Neural crest cell (in vitro differentiated cells): ENCODE measurements around the gene IL3. TPM values are rescaled to one million over a fixed set of nuclear protein-coding genes. Genes with fewer than 3 reads are reported as not detected.

Experiments
- DNase-seq: peaks from one replicate; pipeline ENCODE4 v3.0.0; 2021; ENCODE audit warnings: low read depth, mixed read lengths, low spot score
- H3K27ac Mint-ChIP-seq: one replicate; pipeline ENCODE4 v1.8.0; 2021; ENCODE audit warnings: mild to moderate bottlenecking, mixed read lengths; ENCODE audit not compliant: unreplicated experiment
- H3K27me3 Mint-ChIP-seq: 2 replicates; pipeline ENCODE4 v1.8.0; 2021; ENCODE audit warnings: low read depth, mild to moderate bottlenecking, mixed read lengths
- H3K36me3 Mint-ChIP-seq: 2 replicates; pipeline ENCODE4 v1.8.0; 2021; ENCODE audit warnings: low read depth, mild to moderate bottlenecking, mixed read lengths
- H3K4me1 Mint-ChIP-seq: 2 replicates; pipeline ENCODE4 v1.8.0; 2021; ENCODE audit warnings: mixed read lengths
- H3K4me3 Mint-ChIP-seq: one replicate; pipeline ENCODE4 v1.8.0; 2021; ENCODE audit warnings: mild to moderate bottlenecking, mixed read lengths
- H3K9me3 Mint-ChIP-seq: 2 replicates; pipeline ENCODE4 v1.8.0; 2021; ENCODE audit warnings: mixed read lengths
- total RNA-seq: library from RNA; stranded (reverse); gene quantifications from 2 replicates; pipeline ENCODE4 v1.2.1, GENCODE V29; 2021
- TF ChIP-seq, protein P1 (sequence below): fragments of 200-600 bp; sonication (generic); conservative IDR thresholded peaks from 2 replicates; pipeline ENCODE4 v1.5.0; 2021; ENCODE audit warnings: antibody characterized with exemption, mild to moderate bottlenecking

IL3 gene
- total RNA-seq, 1 donor from 2014 or later, result not detected

DNA sequence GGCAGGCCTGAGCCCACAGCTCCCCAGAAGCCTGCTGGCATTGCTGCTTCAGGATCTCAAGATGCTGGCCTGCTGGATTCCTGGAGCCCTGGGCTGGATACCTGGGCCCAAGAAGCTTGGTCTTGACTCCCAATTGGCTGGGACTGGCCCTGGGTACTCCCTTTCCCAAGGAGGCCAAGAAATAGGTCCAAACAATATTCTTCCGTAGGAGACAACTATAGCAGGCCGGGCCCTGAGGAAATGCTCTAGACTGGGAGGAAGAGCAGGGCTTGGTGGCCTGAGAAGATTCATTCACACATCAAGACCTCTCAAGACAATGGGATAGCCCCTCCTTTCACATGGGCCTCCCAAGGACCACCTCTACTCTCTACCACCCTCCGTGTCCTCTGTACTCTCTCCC, 21.0 kb downstream of the IL3 start:
- no peaks in the 10 kb centered on the region for H3K9me3 Mint-ChIP-seq
- H3K4me3 Mint-ChIP-seq, result no peak overlapping the region
- no peaks in the 10 kb centered on the region for H3K27me3 Mint-ChIP-seq
- TF ChIP-seq, protein P1, sequence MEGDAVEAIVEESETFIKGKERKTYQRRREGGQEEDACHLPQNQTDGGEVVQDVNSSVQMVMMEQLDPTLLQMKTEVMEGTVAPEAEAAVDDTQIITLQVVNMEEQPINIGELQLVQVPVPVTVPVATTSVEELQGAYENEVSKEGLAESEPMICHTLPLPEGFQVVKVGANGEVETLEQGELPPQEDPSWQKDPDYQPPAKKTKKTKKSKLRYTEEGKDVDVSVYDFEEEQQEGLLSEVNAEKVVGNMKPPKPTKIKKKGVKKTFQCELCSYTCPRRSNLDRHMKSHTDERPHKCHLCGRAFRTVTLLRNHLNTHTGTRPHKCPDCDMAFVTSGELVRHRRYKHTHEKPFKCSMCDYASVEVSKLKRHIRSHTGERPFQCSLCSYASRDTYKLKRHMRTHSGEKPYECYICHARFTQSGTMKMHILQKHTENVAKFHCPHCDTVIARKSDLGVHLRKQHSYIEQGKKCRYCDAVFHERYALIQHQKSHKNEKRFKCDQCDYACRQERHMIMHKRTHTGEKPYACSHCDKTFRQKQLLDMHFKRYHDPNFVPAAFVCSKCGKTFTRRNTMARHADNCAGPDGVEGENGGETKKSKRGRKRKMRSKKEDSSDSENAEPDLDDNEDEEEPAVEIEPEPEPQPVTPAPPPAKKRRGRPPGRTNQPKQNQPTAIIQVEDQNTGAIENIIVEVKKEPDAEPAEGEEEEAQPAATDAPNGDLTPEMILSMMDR, result no peak
- no peak overlapping the region for H3K27ac Mint-ChIP-seq
- no peaks in the 10 kb centered on the region for H3K36me3 Mint-ChIP-seq
- no peaks in the 10 kb centered on the region for H3K4me1 Mint-ChIP-seq
- no peak for DNase-seq

DNA sequence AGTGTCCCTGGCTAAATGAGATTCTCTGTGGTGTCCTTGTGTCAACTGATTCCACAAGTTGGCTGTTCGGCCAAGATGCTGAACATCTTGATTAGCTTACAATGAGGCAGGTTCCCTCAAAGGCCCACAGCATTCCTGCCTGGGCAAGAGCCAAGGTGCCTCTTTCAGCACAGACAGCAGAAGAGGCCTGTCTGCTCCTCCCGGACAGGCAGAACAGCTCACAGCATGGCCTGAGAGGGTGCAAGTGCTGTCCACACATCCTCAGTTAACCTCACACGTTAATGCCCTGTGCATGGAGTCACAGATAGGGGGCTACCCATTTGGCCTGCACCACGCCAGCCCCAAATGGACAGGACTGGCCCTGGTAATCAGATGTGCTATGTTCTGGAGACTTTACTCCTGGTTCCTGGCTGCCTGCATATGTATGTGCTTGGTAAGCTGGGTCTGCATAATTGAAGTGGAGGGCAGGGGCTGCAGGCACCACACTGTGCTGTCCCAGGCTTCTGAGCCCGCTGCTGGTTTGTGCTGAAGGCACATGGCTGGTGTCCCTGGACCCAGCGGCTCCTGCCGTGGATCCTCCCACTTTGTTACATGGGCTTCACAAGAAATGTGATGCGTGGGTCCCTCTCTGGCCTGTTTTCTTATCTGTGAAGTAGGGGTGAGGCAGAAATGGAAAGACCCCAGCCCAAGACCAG, 22.0 kb downstream of the IL3 start:
- H3K36me3 Mint-ChIP-seq, result no peaks in the 10 kb centered on the region
- no peaks in the 10 kb centered on the region for H3K4me1 Mint-ChIP-seq
- H3K27me3 Mint-ChIP-seq, result no peaks in the 10 kb centered on the region
- TF ChIP-seq, protein P1, result no peak
- no peak overlapping the region for H3K4me3 Mint-ChIP-seq
- no peaks in the 10 kb centered on the region for H3K9me3 Mint-ChIP-seq
- no peak for DNase-seq
- no peak overlapping the region for H3K27ac Mint-ChIP-seq

DNA sequence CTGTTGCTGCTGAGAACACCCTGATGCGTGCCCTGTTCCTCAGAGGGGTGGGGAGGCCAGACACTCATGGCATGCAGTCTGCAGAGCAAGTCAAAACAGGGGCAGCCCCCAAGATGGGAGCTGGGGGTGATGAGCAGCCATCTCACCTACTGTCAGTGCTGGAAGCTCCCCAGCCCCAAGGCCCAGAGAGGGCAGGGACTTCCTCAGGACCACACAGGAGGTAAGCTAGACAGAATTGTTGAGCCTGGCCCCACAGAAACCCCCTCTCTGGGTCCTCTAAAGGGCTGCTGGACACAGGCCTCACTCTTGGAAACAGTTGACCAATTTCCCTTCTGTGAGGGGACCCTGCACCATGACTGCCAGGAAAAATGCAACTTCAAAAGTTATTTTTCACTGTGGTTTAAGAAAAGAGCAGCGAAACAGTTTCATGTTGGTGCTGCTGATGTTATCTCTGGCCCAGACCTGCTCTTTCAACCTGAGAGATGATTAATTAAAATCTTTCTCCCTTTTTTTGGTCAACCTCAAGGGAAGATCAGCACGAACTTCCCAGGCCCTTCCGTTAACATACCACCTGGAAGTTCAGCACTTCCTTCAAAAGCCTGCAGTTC, 22.7 kb downstream of the IL3 start:
- H3K27me3 Mint-ChIP-seq, result no peaks in the 10 kb centered on the region

DNA sequence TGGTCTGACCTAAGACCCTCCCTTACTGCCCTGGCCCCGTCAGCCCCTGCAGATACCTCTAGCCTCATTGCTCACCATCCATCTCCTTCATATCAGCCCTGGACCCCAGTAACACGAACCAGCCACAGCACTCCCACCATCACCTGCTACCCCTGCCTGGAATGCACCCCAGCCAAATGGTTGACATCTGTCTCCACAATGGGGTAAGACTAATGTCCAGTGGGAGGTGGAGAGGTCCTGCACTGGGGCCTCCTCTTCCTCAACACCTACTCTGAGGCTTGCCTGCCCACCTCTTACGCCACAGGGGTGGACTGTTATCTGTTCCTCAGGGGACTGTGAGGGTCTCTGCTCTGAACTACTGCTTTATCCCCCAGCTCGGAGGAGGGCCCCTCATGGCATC, 25.2 kb downstream of the IL3 start:
- TF ChIP-seq, protein P1, result no peak
- H3K27ac Mint-ChIP-seq, result no peak overlapping the region
- H3K36me3 Mint-ChIP-seq, result no peaks in the 10 kb centered on the region
- no peaks in the 10 kb centered on the region for H3K4me1 Mint-ChIP-seq
- H3K4me3 Mint-ChIP-seq, result no peak overlapping the region
- no peak for DNase-seq
- no peaks in the 10 kb centered on the region for H3K27me3 Mint-ChIP-seq
- no peaks in the 10 kb centered on the region for H3K9me3 Mint-ChIP-seq

More for the DNA sequence above, 22.7 kb downstream of the IL3 start:
- Mint-ChIP-seq H3K27ac (no peak overlapping the region), H3K36me3 (no peaks in the 10 kb centered on the region), H3K9me3 (no peaks in the 10 kb centered on the region), H3K4me3 (no peak overlapping the region), H3K4me1 (no peaks in the 10 kb centered on the region)
- TF ChIP-seq, protein P1, result no peak
- no peak for DNase-seq

DNA sequence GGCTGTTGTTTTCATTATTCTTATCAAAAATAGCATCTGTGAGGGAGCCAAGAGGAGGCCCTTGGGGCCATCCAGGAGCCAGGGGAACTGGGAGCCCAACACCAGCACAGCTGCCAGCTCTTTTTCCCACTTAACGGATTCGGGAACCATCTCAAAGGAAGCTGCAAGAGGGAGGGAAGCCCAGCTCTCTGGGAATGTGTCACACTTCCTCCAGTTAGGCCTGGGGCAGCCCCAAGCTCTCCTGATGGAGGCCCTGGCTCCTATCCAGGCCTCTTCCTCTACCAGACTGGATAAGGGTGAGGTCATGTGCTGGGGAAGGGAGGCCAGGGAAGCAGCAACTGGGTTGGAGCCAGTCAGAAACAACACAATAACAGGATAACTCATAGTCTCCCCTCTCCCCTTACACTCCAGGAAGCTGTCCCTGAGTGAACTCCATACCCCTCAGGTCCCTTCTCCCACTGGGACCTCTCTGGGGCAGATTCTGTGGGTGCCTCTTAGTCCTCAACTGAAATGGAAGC, 25.9 kb downstream of the IL3 start:
- Mint-ChIP-seq H3K4me3 (no peak overlapping the region), H3K27ac (no peak overlapping the region), H3K9me3 (no peaks in the 10 kb centered on the region), H3K27me3 (no peaks in the 10 kb centered on the region), H3K36me3 (no peaks in the 10 kb centered on the region), H3K4me1 (no peaks in the 10 kb centered on the region)
- TF ChIP-seq, protein P1, result no peak
- DNase-seq, result no peak
